DMS53 (cell line): ENCODE data around the gene METRN.
"Not testable (repeated sequence)": the region's sequence is repeated elsewhere in the genome, so short reads cannot be mapped to it uniquely, and the experiment has no call there.

Experiments
- DNase-seq: peaks from one replicate; lab custom pipeline; 2025; lab: John Stamatoyannopoulos, UW

The METRN gene

DNA sequence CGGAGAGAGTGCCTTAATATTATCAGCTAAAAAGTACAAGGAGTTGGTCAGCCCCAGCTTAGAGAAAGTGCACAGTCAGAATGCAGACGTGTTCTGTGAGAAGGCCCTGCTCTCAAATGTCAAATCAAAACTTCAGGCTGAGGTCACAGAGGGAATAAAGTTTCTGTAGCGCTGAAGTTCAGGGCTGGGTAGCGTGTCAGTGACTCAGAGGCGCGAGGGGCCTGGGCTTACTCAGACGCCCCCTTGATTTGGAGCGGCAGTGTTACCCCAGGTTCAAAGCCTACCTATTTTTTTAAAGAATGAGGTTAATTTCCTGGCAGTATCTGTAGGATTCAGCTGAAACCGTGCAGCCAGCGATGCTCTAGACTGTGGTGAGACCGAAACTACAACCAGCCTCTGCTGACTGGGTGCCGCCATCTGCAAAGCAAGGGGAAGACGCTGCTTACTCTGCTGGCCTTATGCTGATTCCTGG is 21.1 kb downstream of the METRN start:
- no peak for DNase-seq

DNA sequence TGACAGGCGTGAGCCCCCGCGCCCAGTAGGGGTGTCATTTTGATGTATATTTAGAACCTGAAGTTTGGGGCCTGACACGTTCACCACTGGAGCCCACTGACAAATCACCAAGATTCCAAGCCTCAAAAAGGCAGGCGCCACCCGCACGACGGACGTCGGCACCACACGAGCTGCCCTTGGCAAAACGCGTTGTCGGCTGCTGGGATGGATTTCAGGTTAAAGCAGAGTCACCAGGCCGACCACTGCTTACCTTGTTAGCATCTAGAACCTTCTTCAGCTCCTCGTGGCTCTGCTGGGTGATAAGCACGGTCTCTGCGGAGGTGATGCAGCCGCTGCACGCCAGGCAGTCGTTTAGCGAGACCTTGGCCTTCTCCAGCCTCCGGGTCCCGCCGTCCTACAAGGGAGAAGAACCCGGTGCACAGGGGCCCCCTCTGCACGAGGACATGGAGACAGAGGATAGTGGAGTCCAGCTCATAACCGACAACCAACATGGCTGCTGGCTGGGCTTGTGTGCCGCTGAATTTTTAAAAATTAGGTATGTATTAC is 22.1 kb downstream of the METRN start:
- no peak for DNase-seq

DNA sequence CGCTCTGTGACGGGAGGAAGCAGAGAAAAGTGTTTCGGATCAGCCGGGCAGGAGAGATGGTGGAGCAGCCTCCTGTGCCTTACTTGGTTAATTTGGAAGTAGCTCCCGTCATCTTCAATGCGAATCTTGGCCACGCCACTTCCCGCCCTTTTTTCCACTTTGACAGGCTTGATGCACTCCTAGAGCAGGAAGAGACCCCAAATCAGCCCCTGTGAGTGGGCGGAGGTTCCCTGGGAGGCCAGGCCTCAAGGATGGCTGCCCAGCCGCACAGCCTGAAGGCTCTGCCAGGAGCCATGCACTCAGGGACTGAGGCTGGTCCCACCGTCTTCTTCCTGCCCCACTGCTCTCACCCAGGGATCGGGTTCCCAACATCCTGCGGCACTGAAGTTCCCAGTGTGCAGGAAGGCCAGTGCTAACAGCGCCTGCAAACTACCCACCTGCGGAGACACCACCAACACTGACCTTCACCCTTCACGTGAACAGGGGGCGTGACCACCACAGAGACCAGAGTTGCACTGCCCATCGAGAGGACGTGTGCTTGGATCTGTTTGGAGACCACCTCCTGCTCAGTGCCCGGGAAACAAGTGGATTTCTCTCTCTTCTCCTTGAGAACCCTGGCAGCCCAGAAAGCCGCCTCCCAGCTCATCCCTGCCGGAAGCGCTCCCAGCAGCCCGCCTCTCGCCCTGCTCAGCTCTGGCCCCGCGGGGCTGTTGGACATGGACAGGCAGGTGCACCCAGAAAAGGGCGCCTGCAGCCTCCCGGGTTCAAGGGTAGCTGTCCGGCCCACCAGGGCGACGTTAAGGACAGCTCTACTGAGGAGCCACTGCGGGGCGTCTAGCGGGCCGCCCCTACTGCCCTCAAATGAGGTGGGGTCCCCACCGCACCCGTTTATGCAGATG is 24.9 kb downstream of the METRN start:
- DNase-seq: peak; percentile 47

DNA sequence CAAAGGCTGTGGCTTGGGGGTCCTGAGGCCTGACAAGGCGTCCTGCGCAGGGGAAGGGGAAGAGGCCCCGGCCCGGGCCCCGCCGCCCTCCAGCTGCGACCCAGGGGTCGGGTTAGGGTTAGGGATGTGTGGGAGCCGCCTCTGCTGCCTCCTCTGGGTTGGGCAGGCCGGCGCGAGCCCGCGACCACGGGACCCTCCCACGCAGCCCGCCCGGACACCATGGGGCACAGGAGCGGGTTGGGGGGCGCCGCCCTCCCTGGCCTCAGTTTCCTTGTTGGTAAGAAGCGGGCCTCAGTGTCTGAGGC is 25.5 kb downstream of the METRN start:
- peak; percentile 41 for DNase-seq

DNA sequence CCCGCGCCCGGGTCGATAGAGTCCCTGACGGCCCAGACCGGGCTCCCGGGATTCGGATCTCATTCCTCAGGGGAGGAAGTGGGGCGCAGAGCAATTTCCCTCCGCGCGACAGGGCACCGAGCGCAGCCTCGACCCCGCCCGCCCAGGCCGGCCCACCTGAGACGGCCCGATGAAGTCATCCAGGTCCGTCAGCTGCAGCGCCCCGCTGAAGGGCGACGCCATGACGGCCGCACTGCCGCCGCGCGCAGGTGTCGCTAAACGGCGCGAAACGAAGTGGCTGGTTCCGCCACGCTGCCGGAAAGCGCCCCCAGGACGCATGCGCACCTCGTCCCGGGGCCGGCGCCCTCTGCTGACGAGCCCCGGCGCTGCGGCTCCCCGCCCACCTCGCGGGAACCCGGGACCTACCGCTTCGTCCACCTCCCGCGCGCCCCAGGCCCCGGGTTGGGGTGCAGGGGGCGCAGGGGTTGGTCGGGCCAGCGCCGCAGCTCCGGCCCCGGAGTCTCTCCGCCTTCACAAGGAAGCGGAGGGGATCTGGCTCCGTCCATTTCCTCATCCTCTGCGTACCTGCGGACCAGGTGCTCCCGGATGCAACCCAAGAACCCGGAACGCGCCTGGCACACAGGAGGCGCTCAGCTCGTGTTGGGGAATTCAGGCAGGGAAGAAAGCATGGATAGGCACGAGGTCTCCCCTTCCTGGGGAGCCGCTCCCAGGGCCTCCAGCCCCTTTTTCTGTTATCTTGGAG is 26.0 kb downstream of the METRN start, which contains the start of gene CIAO3:
CIAO3 (minus strand) TSS at position 234 of the 742 bp plus-strand sequence; CDS start at position 222, 12 bp downstream.
- DNase-seq: peak; percentile 93

DNA sequence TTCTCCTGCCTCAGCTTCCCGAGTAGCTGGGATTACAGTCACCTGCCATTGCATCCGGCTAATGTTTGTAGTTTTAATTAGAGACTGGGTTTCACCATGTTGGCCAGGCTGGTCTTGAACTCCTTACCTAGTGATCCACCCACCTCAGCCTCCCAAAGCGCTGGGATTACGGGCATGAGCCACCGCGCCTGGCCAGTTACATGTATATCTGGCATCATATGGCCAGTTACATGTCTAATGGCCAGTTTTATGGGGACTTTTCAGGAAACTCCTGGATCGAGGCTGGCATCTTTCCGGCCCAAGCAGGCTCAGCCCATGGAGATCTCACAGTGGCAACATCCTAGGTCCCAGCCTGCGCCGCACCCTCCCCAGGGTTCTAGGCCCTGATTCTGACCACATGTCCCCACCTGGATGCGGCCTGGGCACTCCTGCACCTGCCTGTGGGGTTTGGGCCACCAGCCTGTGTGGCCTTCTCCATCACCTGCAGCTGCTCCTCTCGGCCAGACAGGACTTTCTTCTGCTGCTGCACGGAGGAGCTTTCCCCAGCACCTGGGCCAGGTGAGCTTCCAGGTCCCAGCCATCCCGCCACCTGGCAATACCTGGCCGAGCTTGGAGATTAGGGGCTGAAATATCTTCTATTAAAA is 27.2 kb downstream of the METRN start:
- no peak for DNase-seq

DNA sequence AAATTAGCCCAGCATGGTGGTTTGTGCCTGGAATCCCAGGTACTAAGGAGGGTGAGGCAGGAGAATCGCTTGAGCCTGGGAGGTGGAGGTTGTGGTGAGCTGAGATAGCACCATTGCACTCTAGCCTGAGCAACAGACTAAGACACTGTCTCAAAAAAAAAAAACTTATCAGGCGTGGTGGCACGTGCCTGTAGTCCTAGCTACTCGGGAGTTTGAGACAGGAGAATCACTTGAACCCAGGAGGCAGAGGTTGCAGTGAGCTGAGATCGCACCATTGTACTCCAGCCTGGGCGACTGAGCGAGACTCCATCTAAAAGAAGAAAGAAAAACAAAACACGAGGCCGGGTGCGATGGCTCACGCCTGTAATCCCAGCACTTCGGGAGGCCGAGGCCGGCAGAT is 28.0 kb downstream of the METRN start:
- DNase-seq: not testable (repeated sequence)

DNA sequence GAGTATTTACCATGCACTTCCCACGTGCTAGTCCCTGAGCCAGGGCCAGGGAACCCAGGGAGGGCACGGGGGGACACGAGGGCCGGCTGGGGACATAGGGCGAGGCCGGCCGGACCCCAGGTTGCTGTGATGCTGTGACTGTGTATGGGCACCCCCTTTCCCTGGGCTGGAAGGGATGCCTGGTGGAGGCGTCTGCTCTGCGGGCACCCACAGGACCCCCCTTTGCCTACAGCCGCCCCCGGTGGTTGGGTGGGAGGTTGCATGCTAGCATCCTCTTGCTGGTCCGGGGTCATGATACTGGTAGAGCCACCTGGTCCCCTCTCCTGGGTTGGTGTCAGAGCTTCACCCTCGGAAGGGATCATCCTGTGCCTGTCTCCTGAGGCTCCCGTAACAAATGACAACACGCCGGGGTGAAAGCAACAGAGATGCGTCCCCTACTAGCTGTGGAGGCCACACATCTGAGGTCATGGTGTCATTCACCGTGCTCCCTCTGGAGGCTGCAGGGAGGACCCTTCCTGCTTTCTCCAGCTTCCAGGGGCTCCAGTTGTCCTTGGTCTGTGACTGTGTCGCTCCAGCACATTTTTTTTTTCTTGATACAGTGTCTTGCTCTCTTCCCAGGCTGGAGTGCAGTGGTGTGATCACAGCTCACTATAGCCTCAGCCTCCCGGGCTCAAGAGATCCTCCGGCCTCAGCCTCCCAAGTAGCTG is 29.0 kb downstream of the METRN start:
- peak; percentile 20 for DNase-seq

DNA sequence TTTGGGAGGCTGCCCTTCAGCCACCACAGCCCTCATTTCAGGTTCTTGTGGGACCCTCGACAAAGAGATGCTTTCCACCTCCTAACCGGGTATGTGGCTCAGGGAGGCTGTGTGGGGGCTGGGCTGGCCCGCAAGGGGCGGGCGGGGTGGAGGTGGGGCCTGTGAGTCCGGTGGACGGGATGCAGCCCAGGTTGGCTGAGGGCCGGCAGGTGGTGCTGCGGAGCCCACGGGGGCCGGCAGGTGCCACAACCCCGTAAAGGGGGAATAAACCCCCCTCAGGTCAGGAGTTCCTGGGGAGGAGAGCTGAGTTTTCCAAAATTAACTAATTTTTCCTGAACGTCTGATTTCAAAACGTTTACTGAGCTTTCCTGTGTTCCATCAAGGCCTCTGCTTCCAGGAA is 30.8 kb downstream of the METRN start:
- peak; percentile 69 for DNase-seq

DNA sequence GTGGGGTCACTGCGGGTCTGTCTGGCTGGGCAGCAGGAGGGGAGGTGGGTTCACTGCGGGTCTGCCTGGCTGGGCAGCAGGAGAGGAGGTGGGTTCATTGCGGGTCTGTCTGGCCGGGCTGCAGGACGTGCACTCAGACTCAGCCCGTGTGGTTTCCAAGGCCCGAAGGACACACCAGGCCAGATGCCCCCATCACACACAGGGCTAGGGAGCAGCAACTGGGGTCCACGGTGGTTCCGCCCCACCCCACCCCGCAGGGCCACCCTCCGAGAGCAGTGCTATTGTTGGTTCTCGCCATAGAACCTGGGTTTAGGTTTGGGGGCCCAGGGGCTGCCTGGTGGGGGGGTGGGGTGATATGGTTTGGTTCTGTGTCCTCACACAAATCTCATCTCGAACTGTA is 31.7 kb downstream of the METRN start:
- no peak for DNase-seq

DNA sequence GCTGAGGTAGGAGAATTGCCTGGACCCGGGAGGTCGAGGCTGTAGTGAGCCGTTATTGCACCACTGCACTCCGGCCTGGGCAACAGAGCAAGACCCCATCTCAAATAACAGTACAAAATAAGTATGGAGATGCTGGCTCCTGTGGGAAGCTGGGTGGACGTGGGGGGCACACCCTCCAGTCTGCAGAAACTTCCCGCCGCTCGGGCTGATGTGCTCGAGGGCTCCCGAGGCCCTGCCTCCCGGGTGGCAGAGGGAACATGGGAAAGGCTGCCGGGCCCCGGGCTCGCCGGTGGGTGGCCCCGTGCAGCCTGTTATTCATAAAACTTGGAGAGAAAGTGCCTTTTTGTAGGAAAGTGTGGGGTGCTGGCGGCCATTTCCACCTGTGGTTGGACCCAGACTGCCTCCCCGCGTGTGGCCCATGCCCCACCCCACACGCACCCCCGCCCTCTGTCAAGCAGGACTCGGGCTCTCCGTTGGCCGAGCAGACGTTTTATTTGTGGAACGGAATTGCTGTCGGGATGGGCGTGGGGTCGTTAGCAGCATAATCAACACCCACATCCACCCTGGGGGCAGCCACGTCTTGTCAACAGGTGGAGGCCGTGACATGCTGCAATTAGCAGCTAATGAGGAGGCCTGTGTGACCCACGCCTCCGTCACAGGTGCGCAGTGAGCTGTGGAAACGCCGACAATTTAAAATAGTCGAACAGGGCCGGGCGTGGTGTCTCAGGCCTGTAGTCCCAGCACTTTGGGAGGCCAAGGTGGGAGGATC is 33.2 kb downstream of the METRN start:
- DNase-seq: no peak

DNA sequence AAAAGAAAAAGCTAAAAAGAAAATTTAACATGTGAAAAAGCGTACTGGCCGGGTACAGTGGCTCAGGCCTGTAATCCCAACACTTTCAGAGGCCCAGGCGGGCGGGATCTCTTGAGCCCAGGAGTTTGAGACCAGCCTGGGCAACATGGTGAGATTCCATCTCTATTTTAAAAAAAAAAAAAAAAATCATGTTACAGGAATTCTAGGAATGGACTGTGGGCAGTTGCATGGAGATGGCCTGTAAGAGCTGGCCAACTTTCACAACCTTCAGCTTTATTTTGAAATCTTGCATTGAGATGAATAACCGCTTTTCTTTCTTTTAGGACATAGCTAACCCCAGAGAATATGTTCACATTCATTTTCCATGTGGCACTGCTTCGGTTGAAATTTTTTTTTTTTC is 34.1 kb downstream of the METRN start:
- no peak for DNase-seq

DNA sequence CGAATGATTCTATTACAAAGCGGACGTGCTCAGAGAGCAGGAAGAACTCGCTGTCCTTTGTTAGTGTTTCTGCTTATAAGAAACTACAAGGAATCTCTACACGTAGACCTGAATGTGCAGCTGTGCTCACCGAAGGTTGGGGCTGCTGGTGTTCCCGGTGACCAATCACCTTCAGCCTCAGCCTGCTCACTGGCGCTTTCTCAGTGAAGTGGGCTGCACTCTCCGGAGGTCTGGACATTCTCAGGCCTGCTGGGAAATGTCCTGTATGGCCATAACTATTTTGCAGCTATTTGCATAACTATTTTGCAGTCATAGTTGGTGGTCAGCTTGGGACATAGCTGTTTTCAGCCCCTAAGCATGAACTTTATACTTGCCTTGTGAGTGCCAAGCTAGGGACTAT is 35.6 kb downstream of the METRN start:
- no peak for DNase-seq

DNA sequence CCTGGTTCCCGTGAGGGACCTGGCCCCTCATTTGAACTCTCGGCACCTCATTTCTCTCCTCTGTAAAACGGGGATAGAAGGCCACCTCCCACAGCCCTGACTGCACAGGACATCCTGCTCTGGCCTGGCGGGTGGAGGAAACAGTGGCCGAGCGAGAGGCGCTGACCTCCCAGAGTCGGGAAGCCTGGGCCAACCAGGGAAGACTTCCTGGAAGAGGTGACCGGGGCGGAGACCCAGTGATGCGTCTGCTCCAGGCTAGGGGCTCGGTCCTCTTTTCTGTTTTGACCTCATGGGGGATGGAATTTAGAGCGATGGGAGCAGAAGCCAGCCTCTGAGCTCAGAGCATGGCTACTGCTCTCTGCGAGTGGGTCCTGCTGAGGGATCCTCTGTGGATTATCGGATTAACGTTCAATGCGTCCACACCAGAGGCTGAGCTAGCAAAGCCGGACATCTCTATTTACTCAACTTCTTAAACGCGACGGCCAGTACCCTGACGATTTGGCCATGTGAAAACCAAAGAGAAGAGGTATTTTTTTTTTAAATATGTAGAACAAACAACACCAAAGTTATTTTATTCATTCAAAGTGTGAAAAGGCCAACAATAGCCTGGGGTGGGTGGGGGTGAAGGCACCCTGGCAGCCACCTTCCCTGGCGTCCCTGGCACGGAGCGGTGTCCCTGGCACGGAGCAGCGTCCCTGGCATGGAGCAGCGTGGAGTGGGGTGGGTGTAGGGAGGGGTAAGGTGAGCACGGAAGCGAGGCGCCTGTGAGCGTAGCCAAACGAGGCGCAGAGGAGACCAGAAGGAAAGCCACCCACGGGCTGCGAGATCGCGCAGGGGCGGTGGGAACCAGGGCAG is 36.5 kb downstream of the METRN start:
- no peak for DNase-seq

DNA sequence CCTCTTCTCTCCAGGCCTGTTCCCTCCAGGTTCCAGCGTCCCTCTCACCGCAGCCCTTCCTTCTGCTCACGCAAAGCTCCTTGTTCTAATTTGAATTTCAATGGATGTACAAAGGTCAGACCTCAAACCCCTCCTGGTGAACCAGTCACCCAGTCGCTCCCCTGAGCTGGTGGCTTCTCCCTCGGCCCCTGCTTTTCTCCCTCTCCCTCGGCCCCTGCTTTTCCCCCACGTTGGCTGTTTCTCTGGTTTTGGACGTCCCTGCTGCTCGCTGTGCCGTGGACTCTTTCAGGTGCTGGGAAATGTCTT is 37.0 kb downstream of the METRN start:
- DNase-seq: peak; percentile 49

DNA sequence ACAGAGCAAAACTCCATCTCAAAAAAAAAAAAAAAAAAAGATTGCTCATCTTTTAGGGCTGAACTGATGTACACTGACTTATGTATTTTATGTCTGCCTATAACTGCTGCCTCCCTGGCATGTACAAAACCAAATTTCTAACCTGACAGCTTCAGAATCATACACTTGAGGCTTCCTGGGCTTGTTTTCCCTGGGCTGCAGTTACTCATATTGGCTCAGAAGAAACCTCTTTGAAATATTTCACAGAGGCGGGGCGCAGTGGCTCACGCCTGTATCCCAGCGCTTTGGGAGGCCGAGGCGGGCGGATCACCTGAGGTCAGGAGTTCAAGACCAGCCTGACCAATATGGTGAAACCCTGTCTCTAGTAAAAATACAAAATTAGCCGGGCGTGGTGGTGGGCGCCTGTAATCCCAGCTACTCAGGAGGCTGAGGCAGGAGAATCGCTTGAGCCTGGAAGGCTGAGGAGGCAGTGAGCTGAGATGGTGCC is 39.2 kb downstream of the METRN start:
- not testable (repeated sequence) for DNase-seq

DNA sequence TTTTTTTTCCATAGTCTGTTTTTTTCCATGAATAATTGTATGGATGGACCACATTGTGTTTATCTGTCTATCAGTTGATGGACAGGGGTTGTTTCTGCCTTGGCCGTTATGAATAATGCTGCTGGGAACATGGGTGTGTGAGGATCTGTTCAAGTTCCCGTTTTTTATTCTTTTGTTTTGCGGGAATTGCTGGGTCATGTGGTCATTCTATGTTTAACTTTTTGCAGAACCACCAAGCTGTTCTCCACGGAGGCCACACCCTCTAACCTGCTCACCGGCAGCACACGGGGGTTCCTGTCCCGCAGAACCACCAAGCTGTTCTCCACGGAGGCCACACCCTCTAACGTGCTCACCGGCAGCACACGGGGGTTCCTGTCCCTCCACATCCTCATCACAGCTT is 39.7 kb downstream of the METRN start:
- no peak for DNase-seq

DNA sequence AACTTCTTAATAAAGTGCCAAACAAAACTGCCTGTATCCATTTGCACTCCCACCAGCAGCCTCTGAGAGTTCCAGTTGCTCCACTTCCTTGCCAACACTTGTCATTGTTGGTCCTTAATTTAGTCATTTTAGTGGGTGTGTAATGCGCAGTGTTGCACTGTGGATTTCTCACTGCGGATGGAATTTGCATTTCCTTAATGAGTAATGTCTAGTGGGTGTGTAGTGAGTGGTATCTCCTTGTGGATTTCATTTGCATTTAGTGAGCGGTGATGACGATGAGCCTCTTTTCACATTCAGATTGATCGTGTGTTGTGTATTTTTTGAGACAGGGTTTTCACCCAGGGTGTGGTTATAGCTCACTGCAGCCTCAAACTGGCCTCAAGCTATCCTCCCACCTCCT is 41.5 kb downstream of the METRN start:
- no peak for DNase-seq

DNA sequence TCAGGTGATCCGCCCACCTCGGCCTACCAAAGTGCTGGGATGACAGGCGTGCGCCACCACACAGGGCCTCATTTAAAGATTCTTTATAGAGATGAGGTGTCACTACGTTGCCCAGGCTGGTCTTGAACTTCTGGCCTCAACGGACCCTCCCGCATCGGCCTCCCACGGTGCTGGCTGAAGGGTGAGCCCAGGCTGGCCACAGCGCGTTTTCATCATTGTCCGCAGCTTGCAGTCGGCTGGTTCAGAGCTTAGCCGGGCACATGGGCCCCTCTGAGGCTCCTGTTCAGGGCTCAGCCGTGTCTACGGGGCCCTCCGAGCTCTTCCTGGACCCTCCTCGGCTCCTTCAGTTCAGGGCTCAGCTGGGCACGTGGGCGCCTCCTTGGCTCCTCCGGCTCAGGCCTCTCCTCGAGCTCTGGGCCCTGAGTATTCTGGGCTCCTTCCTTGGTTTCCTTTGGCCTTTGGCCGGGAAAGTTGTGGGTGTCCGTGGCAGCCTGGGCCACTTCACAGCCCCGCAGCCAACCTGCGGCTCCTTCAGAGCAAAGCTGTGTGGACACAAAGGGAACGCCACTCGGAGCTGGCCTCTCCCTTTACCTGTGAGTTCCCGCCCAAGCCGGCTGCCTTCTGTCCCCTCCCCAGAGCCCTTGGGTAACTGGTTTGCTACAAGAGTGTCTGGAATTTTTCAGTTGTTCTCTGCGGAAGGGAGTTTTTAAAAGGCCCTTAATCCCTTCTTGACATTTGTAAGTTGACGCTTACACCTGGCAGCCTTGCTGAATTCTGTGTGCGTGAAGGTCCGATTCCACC is 44.4 kb downstream of the METRN start:
- peak; percentile 63 for DNase-seq
